ENCODE data around the gene CHRNA9. TPM values are rescaled to one million over a fixed set of nuclear protein-coding genes. Genes with fewer than 3 reads are reported as not detected.

CHRNA9 gene
- total RNA-seq, 3 donors from 2014 or later (not counting 1 experiment from before 2014, with no cell fraction given): not detected

DNA sequence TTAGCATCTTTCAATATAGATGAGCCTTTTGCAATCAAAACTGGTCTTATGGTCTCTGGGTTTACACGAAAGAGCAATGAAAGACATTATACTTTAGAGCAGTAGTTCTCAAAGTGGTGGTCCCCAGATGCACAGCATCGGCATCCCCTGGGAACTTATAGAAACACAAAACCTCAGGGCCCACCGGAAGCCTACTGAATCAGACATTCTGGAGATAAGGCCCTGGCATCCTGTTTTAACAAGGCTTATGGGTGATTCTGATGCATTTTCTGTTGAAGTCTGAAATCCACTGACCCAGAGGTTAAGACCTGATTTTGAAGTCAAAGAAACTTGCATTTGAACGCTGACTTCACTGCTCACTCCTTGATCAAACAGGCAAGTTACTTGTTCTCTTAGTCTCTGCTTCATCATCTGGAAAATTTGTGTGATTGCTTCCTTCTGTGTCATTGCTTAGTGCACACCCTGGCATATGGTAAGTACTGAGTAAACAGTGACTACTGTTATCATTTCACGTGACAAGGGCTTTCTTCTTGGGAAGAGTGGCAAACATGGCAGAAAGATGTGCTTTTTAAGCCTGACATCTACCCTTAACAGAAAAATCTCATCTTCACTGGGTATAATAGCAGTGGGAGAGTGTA is 14.5 kb downstream of the CHRNA9 start:
- Histone ChIP-seq H3K4me3 (ENCODE audit: low read length) (no peak overlapping the region), H3K36me3 (ENCODE audit: control insufficient read depth, insufficient read depth, low read length) (no peaks in the 10 kb centered on the region), H3K4me1 (ENCODE audit: control insufficient read depth, insufficient read depth, low read length) (no peaks in the 10 kb centered on the region), H3K27me3 (ENCODE audit: control insufficient read depth, insufficient read depth, low read length) (no peaks in the 10 kb centered on the region), H3K9me3 (ENCODE audit: control insufficient read depth, insufficient read depth, low read length) (no peaks in the 10 kb centered on the region), H3K27ac (ENCODE audit: low read length) (no peak overlapping the region)
- TF ChIP-seq, protein P1, sequence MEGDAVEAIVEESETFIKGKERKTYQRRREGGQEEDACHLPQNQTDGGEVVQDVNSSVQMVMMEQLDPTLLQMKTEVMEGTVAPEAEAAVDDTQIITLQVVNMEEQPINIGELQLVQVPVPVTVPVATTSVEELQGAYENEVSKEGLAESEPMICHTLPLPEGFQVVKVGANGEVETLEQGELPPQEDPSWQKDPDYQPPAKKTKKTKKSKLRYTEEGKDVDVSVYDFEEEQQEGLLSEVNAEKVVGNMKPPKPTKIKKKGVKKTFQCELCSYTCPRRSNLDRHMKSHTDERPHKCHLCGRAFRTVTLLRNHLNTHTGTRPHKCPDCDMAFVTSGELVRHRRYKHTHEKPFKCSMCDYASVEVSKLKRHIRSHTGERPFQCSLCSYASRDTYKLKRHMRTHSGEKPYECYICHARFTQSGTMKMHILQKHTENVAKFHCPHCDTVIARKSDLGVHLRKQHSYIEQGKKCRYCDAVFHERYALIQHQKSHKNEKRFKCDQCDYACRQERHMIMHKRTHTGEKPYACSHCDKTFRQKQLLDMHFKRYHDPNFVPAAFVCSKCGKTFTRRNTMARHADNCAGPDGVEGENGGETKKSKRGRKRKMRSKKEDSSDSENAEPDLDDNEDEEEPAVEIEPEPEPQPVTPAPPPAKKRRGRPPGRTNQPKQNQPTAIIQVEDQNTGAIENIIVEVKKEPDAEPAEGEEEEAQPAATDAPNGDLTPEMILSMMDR (IDR thresholded peaks at IDR 0.05): no peak
- H3K27me3 Mint-ChIP-seq (ENCODE audit: low read depth in 2 of 2): peaks cover 0 to 5% of the 10 kb centered on the region in 2 donors
- H3K9me3 Mint-ChIP-seq: no peaks in the 10 kb centered on the region
- no peaks in the 10 kb centered on the region for H3K36me3 Mint-ChIP-seq
- H3K4me1 Mint-ChIP-seq: no peaks in the 10 kb centered on the region
- ATAC-seq (no peak), DNase-seq (no peak)
- no peak overlapping the region for H3K4me3 Mint-ChIP-seq
- intact Hi-C loops (cut with micrococcal nuclease): no loop called here
- no peak overlapping the region for H3K27ac Mint-ChIP-seq
- 63% methylated on average over 5 of the region's 5 CpGs for WGBS (ENCODE audit: insufficient coverage)

DNA sequence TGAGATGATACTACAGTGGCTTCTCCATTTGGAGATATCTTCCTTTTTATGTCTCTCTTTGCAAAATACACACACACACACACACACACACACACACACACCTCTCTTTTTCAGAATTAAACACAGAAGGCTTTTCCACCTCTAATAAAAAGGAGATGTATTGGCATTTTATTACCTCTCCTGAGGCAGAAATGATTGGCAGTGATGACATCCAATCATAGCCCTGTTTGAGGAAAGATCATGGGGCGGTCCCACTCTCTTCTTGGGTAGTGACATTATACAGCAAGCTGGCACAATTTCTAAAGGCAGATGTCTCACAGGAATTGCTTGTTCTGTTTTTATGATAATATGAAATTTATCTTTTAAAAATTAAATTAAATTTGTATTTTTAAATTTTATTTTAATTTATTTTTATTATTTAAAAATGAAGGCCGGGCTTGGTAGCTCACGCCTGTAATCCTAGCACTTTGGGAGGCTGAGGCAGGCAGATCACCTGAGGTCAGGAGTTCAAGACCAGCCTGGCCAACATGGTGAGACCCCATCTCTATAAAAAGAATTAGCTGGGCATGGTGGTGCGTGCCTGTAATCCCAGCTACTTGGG is 15.6 kb downstream of the CHRNA9 start:
- ATAC-seq (no peak), DNase-seq (no peak)
- Mint-ChIP-seq H3K36me3 (no peaks in the 10 kb centered on the region), H3K4me1 (no peaks in the 10 kb centered on the region), H3K4me3 (no peak overlapping the region), H3K27me3 (ENCODE audit: low read depth in 2 of 2) (peaks cover 0 to 2% of the 10 kb centered on the region in 2 donors), H3K9me3 (no peaks in the 10 kb centered on the region), H3K27ac (no peak overlapping the region)
- no peak overlapping the region for H3K4me3 ChIP-seq (ENCODE audit: low read length)
- intact Hi-C loops (cut with micrococcal nuclease): no loop called here
- no peaks in the 10 kb centered on the region for H3K27me3 ChIP-seq (ENCODE audit: control insufficient read depth, insufficient read depth, low read length)
- no peak overlapping the region for H3K27ac ChIP-seq (ENCODE audit: low read length)
- WGBS (ENCODE audit: insufficient coverage): 96% methylated on average over 4 of the region's 4 CpGs
- no peaks in the 10 kb centered on the region for H3K9me3 ChIP-seq (ENCODE audit: control insufficient read depth, insufficient read depth, low read length)
- no peaks in the 10 kb centered on the region for H3K36me3 ChIP-seq (ENCODE audit: control insufficient read depth, insufficient read depth, low read length)
- no peaks in the 10 kb centered on the region for H3K4me1 ChIP-seq (ENCODE audit: control insufficient read depth, insufficient read depth, low read length)
- TF ChIP-seq, protein P1 (IDR thresholded peaks at IDR 0.05): no peak

DNA sequence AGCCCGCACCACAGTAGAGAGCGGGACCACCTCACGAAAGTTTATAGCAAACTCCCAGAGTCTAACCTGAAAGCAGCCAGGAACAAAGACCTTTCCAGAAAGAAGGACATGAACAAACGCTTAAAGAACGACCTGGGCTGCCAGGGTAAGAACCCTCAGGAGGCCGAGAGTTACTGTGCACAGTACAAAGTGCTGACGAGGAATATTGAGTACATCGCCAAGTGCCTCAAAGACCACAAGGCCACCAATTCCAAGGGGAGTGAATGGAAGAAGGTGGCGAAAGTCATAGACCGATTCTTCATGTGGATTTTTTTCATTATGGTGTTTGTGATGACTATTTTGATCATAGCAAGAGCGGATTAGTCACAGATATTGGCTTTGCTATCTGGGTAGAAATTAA is 19.0 kb downstream of the CHRNA9 start:
- no peak overlapping the region for H3K4me3 Mint-ChIP-seq
- Histone ChIP-seq H3K4me3 (ENCODE audit: low read length) (no peak overlapping the region), H3K27ac (ENCODE audit: low read length) (no peak overlapping the region), H3K9me3 (ENCODE audit: control insufficient read depth, insufficient read depth, low read length) (no peaks in the 10 kb centered on the region), H3K27me3 (ENCODE audit: control insufficient read depth, insufficient read depth, low read length) (no peaks in the 10 kb centered on the region), H3K36me3 (ENCODE audit: control insufficient read depth, insufficient read depth, low read length) (no peaks in the 10 kb centered on the region), H3K4me1 (ENCODE audit: control insufficient read depth, insufficient read depth, low read length) (no peaks in the 10 kb centered on the region)
- H3K27me3 Mint-ChIP-seq (ENCODE audit: low read depth in 2 of 2): peaks cover 0 to 2% of the 10 kb centered on the region in 2 donors
- intact Hi-C loops (cut with micrococcal nuclease): no loop called here
- TF ChIP-seq, protein P1 (IDR thresholded peaks at IDR 0.05): no peak
- no peaks in the 10 kb centered on the region for H3K4me1 Mint-ChIP-seq
- H3K27ac Mint-ChIP-seq: no peak overlapping the region
- H3K9me3 Mint-ChIP-seq: no peaks in the 10 kb centered on the region
- no peaks in the 10 kb centered on the region for H3K36me3 Mint-ChIP-seq
- ATAC-seq (no peak), DNase-seq (no peak)
- 95% methylated on average over 10 of the region's 11 CpGs for WGBS (ENCODE audit: insufficient coverage)

DNA sequence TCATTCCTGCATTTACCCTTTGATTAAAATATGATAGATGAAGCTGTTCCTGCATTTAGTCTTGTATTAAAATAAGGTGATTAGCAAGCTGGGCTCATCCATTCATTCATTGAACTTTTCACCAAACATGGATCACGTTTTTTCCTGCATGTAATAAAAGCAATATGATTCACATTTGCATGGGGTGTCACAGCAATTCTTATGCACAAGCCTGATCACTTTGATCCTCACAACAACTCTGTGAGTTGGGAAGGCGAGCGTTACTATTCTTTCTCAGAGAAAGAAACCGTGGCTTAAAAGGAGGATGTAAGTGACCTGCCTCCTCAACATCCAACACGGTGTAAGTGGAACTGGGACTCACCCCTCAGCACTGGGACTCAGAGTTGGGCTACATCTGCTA is 20.0 kb downstream of the CHRNA9 start:
- TF ChIP-seq, protein P1 (IDR thresholded peaks at IDR 0.05): no peak

More for the DNA sequence above, 20.0 kb downstream of the CHRNA9 start:
- Histone ChIP-seq H3K4me3 (ENCODE audit: low read length) (no peak overlapping the region), H3K27me3 (ENCODE audit: control insufficient read depth, insufficient read depth, low read length) (no peaks in the 10 kb centered on the region), H3K36me3 (ENCODE audit: control insufficient read depth, insufficient read depth, low read length) (no peaks in the 10 kb centered on the region), H3K9me3 (ENCODE audit: control insufficient read depth, insufficient read depth, low read length) (no peaks in the 10 kb centered on the region), H3K4me1 (ENCODE audit: control insufficient read depth, insufficient read depth, low read length) (no peaks in the 10 kb centered on the region), H3K27ac (ENCODE audit: low read length) (no peak overlapping the region)
- ATAC-seq: no peak
- Mint-ChIP-seq H3K9me3 (no peaks in the 10 kb centered on the region), H3K27me3 (ENCODE audit: low read depth in 2 of 2) (peaks cover 0 to 2% of the 10 kb centered on the region in 2 donors), H3K27ac (no peak overlapping the region), H3K4me1 (no peaks in the 10 kb centered on the region), H3K4me3 (no peak overlapping the region), H3K36me3 (no peaks in the 10 kb centered on the region)
- DNase-seq: no peak
- 85% methylated on average over 5 of the region's 5 CpGs for WGBS (ENCODE audit: insufficient coverage)
- intact Hi-C loops (cut with micrococcal nuclease): no loop called here
